Hematopoietic multipotent progenitor cell (in vitro differentiated cells): ENCODE results near the gene SYT9. TPM values are rescaled to one million over a fixed set of nuclear protein-coding genes. Genes with fewer than 3 reads are reported as not detected.
"Not testable (repeated sequence)": the region's sequence is repeated elsewhere in the genome, so short reads cannot be mapped to it uniquely, and the experiment has no call there.

Experiments
- DNase-seq, 3 donors: peaks; one replicate each; pipeline ENCODE4 v3.0.0-alpha.2; 2011 to 2015; ENCODE audit warnings: low read depth in 2 of 3, low spot score in 2 of 3
- small RNA-seq: library from RNA; depleted of rRNA; stranded (forward); fragments of <200 nt; gene quantifications from one replicate; pipeline ENCODE3, GENCODE V24; 2012
- total RNA-seq: library from RNA; depleted of rRNA; stranded (reverse); fragments of >200 nt; gene quantifications from one replicate; pipeline ENCODE4 v1.2.3, GENCODE V29; 2012

Gene SYT9
- total RNA-seq, 1 donor: under 0.01 TPM

- DNase-seq: peak in 2 of 3 donors; percentile 20 to 38
Observed at GRCh38 chr11:7498193-7498592, 246.5 kb downstream of the SYT9 start.

GRCh38 chr11:7499081-7499480 is 247.4 kb downstream of the SYT9 start:
- no peak for DNase-seq

- no peak for DNase-seq
Observed at GRCh38 chr11:7500251-7500650, 248.5 kb downstream of the SYT9 start.

- no peak for DNase-seq
Observed at GRCh38 chr11:7501251-7501650, 249.5 kb downstream of the SYT9 start.

- no peak for DNase-seq
Observed at GRCh38 chr11:7501894-7502293, 250.2 kb downstream of the SYT9 start.

- DNase-seq: no peak
Observed at GRCh38 chr11:7506243-7506642, 254.5 kb downstream of the SYT9 start.

- no peak for DNase-seq
Observed at GRCh38 chr11:7508087-7508486, 256.4 kb downstream of the SYT9 start.

GRCh38 chr11:7509966-7510365 is 258.3 kb downstream of the SYT9 start:
- no peak for DNase-seq

- DNase-seq: peak in 2 of 3 donors; percentile 39 to 47
Observed at GRCh38 chr11:7511401-7511800, 259.7 kb downstream of the SYT9 start.

GRCh38 chr11:7512525-7513233 is 261.0 kb downstream of the SYT9 start:
- DNase-seq: peak; percentile 24 to 81 (median 76)

- peak; percentile 62 to 80 (median 74) for DNase-seq
Observed at GRCh38 chr11:7513234-7514098, 261.8 kb downstream of the SYT9 start, which contains the start of gene PPFIBP2. TSS of gene PPFIBP2 (plus strand) at chr11:7513999. CDS start at chr11:7549476, 35,477 bp downstream.

- DNase-seq: peak in 2 of 3 donors; percentile 14 to 17
Observed at GRCh38 chr11:7514099-7514591, 262.4 kb downstream of the SYT9 start.

- DNase-seq: no peak
Observed at GRCh38 chr11:7515447-7515886, 263.8 kb downstream of the SYT9 start.

GRCh38 chr11:7516475-7516874 is 264.8 kb downstream of the SYT9 start:
- no peak for DNase-seq

GRCh38 chr11:7517743-7518142 is 266.0 kb downstream of the SYT9 start:
- not testable (repeated sequence) for DNase-seq

Small RNA genes within 50 kb of the gene (small RNA-seq; reads per million reads assigned to genes)
- not detected for gene MIR302E

Other genes starting within 250 kb of the SYT9 start
- 1.3 TPM for gene ZNF214, start 231.6 kb upstream of the SYT9 start, total RNA-seq
- gene NLRP14, start 231.4 kb upstream of the SYT9 start, total RNA-seq: under 0.01 TPM
- under 0.01 TPM for gene RBMXL2, start 162.9 kb upstream of the SYT9 start, total RNA-seq
- not detected for gene OLFML1, start 233.6 kb downstream of the SYT9 start, total RNA-seq